ENCODE measurements around the gene NCR2.

DNA sequence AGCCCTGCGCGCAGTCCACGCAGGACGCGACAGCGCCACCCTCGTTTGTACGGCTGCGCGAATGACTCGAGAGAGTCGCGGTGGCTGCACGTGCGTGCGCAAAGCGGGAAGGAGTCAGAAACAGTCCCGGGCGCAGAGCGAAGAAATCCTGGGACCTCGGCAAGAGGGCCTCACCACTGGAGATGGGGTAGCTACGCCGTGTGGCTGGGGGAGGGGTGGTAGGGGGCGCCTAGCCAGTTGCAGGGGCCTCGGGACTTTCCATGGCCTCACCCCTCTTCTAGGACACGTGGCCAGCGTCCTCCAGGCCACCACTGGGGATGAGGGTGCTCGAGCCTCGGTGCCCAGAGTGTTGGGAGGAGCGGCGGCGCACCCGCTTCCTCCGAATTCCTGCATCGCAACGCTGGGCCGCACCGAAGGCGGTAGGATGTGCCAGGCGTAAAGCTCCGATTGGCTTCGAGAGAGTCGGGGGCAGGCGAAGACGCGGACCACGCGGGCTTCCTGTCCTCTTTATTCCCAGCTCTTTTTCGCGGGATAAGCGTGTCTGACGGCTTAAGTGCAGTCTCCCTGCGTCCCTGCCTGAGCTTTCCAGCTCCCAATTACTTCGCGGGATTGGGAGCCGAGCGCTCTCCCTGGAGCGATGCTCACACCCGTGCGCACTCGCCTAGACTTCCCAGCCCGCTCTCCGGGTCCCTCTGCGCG is 38.7 kb downstream of the NCR2 start:
- TF ChIP-seq EZH2 (IDR thresholded peaks at IDR 0.05; ENCODE audit: borderline replicate concordance, low read depth, low read length, poor library complexity, severe bottlenecking): no peak
- TF ChIP-seq, protein P1, sequence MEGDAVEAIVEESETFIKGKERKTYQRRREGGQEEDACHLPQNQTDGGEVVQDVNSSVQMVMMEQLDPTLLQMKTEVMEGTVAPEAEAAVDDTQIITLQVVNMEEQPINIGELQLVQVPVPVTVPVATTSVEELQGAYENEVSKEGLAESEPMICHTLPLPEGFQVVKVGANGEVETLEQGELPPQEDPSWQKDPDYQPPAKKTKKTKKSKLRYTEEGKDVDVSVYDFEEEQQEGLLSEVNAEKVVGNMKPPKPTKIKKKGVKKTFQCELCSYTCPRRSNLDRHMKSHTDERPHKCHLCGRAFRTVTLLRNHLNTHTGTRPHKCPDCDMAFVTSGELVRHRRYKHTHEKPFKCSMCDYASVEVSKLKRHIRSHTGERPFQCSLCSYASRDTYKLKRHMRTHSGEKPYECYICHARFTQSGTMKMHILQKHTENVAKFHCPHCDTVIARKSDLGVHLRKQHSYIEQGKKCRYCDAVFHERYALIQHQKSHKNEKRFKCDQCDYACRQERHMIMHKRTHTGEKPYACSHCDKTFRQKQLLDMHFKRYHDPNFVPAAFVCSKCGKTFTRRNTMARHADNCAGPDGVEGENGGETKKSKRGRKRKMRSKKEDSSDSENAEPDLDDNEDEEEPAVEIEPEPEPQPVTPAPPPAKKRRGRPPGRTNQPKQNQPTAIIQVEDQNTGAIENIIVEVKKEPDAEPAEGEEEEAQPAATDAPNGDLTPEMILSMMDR (conservative IDR thresholded peaks at IDR 0.05; ENCODE audit: low read depth, low read length): no peak

Measured in A673 (cell line).